GM18951 (cell line): ENCODE measurements around the gene TBC1D8B.

ENCODE experiments used
- POLR2A ChIP-seq: IDR thresholded peaks from 4 replicates; pipeline ENCODE4 v1.6.1; 2011; ENCODE audit warnings: mild to moderate bottlenecking; ENCODE audit not compliant: insufficient read length, insufficient read depth; ENCODE audit errors: extremely low read depth
- in situ Hi-C: fragments of 300-500 bp; cut with MboI; formaldehyde crosslinking; loops from one replicate; pipeline ENCODE4 v1.12.0; 2022; ENCODE audit warnings: low sequenced_read_pairs, mixed read lengths, inconsistent platforms; ENCODE audit not compliant: unreplicated experiment

Gene TBC1D8B

DNA sequence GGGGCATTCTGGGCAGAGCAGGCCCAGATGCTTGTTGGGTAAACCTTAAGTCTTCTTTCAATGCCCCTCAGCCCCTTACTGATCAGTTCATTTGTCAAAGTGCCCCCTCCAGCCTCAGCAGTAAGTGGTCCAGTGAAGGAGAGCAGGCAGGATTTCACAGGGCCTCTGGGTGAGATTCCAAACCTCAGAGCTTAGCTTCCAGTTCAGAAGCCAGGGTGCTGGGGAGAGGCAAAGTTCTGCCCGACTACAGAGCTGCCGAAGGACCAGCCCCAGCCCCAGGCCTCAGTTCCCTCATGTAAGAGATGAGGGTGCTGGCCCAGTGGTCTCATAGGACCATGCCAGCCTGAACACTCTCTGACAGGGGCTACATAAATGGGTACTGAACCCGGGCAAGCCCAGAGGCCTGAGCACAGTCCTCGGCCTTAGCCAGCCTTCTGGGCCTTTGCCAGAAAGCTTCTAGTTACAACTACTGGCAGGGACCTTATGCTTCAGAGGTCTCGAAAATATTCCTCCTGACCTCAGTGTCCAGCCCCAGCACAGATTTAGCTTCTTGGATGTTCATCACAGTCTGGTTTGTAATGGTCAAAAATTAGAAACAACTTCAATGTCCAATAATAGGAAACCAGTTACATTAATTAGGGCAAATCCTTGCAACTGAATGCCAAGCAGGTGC, 101.5 kb downstream of the TBC1D8B start:
- in situ Hi-C loops, result no loop called here

DNA sequence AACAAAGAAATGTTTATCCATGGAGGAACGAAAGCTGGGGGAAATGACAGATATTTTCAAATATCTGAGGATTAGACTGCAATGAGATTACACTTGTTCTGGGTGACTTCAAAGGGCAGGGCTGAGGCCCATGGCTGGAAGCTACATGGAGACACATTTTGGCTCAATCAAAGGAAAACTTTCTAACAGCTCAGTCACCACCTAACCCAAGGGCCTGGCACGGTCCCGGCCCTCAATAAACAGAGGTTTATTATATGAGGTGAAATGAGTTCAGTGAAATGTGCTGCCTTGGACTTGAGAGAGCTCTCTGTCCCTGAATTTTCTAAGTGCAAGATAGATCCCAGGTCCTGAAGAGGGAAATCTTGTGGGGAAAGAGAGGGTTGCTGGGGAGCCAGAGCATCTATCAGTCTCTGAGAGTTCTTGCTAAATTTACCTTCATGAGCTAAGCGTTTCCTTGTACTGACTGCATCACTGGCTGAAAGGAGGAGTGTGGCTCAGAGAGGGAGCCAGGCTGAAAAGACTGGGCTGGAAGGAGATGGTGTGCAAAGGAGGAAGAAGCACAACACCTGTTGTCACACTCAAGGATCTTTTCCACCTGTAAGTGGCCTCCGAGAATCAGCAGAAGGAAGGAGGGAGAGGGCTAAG, 102.7 kb downstream of the TBC1D8B start:
- TF ChIP-seq POLR2A, result no peak
- in situ Hi-C loops, result no loop called here

More for the DNA sequence above, 101.5 kb downstream of the TBC1D8B start:
- no peak for TF ChIP-seq POLR2A

DNA sequence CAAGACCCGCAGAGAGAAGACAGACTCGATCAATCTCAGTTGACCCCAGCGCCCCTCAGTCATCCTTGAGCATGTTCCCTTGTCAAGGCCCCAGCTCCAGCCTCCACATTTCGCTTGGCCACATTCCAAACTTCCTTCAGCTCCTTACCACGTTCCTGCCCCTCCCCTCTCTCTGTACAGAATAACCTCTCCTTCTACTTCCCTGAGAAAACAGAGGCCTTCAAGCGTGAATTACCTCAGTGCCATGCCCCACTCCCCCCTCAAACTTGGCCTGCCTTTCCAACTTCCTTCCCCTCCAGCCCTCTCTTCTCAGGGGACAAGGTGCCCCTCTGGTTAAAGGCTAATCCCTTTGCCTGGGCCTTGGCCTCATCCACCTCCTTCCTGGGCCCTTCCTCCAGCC, 103.9 kb downstream of the TBC1D8B start:
- in situ Hi-C loops, result no loop called here
- no peak for TF ChIP-seq POLR2A

DNA sequence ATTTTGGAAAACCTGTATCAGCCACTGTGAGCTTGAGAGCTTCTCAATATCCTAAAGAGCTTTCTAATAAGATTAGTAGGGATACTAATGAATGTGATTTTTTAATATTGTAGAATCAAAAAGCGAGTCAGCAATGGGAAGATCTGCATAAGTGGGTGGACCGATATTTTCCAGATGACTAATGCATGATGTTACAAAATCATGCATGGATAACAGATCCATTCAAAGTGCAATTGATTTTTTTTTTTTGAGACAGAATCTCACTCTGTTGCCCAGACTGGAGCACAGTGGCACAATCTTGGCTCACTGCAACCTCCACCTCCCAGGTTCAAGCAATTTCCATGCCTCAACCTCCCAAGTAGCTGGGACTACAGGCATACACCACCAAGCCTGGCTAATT, 110.4 kb downstream of the TBC1D8B start:
- TF ChIP-seq POLR2A, result no peak
- in situ Hi-C loops, result no loop called here

DNA sequence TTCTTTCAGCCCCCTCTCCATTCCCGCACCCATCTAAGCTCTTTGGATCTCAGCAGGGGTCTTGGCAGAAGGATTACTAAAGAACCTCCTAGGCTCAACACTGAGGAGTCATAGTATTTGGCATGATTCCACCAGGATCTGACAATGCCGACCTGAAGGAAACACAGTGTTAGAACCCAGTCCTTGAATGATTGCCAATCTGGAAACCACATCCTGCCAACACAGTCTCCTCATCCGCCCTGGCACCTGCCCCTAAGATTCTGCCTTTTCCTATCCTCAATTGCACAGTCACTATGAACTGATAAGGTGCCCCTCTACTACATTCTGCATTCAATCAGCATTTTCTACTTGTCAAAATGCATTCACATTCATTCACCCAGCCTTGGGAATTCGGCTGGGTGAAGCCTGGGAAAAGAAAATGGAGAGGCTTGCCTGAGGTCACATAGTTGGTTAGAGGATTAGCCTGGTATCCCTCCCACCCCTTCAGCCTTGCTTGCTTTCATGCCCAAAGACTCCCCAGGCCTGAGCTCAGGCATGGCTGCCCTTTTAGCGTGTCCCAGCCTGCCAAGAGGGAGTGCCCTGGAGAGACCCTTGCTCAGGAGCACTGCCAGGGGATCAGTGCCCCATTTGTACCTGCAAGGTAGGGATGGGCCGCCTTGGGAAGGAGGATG, 115.5 kb downstream of the TBC1D8B start:
- in situ Hi-C loops, result no loop called here
- no peak for TF ChIP-seq POLR2A

DNA sequence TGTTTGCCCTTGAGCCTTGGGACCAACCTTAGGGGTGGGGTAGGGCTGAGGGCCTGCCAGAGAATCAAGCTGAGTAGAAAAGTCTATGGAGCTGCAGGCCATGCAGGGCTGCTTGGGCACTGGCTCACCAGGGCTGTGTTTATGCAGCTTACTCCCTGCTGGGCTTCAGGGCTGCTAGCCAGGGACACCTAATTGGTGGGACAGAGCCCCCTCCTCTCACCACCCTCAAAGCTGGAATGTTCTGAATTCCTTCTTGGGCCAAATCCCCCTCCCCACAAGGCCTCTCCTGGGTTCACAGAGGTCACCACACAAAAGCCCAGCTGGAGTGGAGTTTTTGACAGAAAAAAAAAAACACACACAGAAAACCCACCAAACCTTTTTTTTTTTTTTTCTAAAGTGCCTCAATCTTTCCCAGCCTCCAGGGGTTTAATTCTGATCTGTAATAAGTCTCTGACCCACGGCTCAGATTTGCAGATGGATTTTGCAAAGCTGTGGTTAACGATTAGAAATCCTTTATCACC, 117.5 kb downstream of the TBC1D8B start, which contains the start of gene CLDN2:
Gene CLDN2 (plus strand): TSS at position 471 of the 521 bp plus-strand sequence. CDS start 7,827 bp downstream, outside the sequence.
- TF ChIP-seq POLR2A, result no peak
- in situ Hi-C loops, result no loop called here

DNA sequence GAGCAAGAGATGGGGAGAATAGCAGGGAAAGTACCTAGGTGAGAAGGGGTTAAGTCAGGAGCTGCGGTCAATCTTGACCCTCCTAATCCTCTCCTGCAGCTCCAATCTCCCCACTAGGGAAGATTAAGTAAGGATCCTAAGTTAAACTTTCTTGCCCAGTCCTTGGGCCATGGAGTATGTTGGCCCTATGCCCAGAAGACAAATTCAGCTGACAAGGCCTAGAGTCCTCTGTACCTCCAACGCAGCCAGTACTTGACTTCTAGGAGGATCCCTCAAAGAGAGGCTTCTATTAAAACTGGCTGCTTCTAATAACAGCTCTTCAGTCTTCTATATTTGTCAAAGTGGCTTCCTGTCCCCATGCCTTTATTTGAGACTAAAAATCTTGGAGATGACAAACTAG, 119.2 kb downstream of the TBC1D8B start:
- no peak for TF ChIP-seq POLR2A

More for the DNA sequence above, 119.2 kb downstream of the TBC1D8B start:
- in situ Hi-C loops, result no loop called here
